Measurements from ENCODE around the gene UGT1A10. TPM values are rescaled to one million over a fixed set of nuclear protein-coding genes. Genes with fewer than 3 reads are reported as not detected.
"Not testable (repeated sequence)": the region's sequence is repeated elsewhere in the genome, so short reads cannot be mapped to it uniquely, and the experiment has no call there.

Gene UGT1A10
- total RNA-seq (2014; rRNA removed; shearing (Covaris generic)) = not detected in 2 replicates
- not detected in 2 replicates for polyA plus RNA-seq (2014; cell fraction: nucleus; rRNA removed)

DNA sequence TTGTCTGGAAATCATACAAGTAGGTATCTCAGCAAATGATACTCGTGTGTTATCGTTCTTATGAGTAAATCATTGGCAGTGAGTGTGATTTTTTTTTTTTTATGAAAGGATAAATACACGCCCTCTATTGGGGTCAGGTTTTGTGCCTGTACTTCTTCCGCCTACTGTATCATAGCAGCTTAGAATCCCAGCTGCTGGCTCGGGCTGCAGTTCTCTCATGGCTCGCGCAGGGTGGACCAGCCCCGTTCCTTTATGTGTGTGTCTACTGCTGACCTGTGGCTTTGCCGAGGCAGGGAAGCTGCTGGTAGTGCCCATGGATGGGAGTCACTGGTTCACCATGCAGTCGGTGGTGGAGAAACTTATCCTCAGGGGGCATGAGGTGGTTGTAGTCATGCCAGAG lies at the start of gene UGT1A10:
Gene UGT1A10, plus strand, starts transcription at position 143 of the 400 bp plus-strand sequence. Its CDS starts 75 bp downstream, at position 218.
- DNase-seq (ENCODE audit: extremely low read depth, low read depth) = not testable (repeated sequence)

DNA sequence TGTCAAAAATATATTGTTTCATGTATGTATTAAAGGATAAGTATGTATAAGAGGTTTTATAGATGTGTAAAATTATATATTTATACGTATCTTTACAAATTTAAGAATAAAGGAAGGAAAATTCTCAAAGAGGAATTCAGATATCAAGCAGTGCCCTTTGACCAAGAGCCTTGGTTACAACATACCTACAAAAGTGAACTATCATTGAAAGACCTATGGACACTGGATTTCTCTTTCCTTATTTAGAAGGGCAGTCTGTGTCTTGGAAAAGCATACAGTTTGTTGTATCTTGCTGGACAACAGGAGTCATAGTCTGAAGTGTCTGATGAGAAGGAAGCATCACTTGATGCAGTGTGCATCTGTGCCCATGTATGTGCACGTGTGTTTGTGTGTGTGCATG lies 47.8 kb upstream of the UGT1A10 start:
- no peak for DNase-seq (ENCODE audit: extremely low read depth, low read depth)

DNA sequence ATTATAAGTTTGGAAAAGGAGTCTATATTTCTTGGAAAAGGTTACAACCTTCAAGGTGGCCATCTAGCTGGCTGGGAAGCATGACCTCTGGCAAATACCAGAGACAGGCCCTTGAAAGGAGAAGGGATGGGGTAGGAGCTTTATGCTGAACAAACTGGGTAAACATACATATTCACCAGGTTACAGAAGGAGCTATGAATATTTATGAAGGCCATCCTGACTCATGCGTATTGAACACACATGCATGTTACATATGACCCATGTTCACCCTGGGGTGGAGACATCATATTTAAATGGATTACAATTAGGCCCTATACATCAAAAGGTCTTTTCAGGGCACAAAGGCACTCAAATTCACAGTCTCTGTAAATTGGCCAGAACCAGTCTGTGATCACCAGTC lies 43.5 kb upstream of the UGT1A10 start:
- DNase-seq (ENCODE audit: extremely low read depth, low read depth) = not testable (repeated sequence)

DNA sequence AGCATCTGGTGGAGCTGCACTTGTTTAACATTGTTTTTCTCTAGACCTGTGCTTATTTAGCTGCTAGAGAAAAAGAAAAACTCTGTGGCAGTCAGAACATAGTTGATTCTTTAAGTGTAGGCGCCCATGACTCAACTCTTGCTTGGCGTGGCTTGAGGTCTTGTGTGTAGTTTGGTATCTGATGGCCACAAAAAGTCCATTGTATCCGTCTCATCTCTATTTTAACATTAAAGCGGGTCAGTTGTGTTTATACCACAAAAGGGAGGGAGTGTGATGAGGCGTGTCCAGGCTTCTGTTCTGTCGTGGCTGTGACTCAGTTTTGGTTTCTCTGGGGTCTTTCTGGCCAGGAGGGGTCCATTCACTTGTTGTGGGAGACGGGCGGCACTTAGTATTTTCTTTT lies 43.0 kb upstream of the UGT1A10 start:
- no peak for DNase-seq (ENCODE audit: extremely low read depth, low read depth)

DNA sequence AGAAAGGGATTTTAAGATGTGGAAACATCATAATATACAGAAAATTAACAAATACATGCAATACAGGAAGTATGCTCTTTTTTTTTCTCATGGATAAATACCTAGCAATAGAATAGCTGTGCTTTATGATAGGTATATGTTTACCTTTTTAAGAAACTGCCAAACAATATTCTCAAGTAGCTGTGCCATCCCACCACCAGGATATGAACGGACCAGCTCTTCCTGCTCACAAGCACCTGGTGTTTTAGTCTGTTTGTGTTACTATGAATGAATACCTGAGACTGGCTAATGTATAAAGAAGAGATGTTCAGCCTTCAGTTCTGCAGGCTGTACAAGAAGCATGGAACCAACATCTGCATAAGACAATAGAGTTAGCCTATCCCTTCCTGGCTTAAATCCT lies 38.7 kb upstream of the UGT1A10 start:
- no peak for DNase-seq (ENCODE audit: extremely low read depth, low read depth)

DNA sequence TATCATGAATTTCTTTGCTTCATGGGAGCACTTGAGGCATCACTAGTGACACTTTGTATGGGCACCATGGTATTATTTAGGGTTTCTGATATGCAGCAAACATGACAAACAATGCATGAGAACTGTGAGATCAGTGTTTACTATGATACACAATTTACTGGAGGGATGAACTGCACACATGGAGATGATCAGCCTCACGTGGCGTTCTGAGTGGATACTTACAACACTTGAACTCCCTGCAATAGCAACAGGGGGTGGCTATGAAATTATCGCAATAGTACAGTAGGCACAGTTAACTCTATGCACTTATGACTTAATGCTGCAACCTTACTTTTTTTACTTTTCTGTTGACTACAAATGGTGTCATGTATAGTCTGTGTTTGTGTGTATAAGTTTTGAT lies 37.3 kb upstream of the UGT1A10 start:
- no peak for DNase-seq (ENCODE audit: extremely low read depth, low read depth)

DNA sequence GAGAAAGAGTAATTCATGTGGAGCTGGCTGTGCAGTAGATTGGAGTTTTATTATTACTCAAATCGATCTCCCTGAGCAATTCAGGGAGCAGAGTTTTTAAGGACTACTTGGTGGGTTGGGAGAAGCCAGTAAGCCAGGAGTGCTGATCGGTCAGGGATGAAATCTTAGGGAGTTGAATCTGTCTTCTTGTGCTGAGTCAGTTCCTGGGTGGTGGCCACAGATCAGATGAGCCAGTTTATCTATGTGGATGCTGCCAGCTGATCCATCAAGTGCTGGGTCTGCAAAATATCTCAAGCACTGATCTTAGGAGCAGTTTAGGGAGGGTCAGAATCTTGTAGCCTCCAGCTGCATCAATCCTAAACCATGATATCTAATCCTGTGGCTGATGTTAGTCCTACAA lies 35.9 kb upstream of the UGT1A10 start:
- DNase-seq (ENCODE audit: extremely low read depth, low read depth) = peak; percentile 14

DNA sequence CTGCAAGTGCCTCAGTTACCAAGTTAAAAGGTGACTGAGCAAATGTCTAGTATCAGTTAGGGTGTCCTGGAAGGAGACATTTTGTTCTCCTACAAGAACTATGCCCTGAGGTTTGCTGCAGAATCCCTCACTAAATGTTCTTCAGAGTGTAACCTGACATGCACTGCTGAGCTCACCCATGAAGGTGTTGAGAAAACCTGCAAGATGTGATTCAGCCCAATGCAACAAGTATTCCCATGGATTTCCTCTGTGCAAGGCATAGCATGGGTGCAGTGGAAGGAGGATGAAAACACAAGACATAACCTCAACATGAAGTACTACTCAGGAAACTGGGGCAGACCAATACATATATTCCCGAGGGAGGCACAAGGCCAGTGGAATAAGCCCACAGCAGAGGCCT lies 34.2 kb upstream of the UGT1A10 start:
- DNase-seq (ENCODE audit: extremely low read depth, low read depth) = no peak

DNA sequence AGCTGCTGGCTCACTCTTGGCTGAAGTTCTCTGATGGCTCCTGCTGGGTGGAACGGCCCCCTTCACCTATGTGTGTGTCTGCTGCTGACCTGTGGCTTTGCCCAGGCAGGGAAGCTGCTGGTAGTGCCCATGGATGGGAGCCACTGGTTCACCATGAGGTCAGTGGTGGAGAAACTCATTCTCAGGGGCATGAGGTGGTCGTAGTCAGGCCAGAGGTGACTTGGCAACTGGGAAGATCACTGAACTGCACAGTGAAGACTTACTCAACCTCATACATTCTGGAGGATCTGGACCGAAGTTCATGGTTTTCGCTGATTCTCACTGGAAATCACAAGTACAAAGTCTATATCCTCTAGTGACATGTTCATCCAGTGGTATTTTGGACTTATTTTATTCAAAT lies 32.7 kb upstream of the UGT1A10 start:
- no peak for DNase-seq (ENCODE audit: extremely low read depth, low read depth)

DNA sequence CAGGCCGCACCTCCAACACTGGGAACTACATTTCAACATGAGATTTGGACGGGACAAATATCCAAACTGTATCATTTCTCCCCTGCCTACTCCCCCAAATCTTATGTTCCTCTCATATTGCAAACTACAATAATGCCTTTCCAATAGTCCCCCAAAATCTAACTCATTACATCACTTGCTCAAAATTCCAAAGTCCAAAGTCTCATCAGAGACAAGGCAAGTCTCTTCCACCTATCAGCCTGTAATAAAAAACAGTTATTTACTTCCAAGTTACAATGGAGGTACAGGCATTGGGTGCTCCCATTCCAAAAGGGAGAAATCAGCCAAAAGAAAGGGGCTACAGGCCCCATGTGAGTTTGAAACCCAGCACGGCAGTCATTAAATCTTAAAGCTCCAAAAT lies 31.4 kb upstream of the UGT1A10 start:
- no peak for DNase-seq (ENCODE audit: extremely low read depth, low read depth)

DNA sequence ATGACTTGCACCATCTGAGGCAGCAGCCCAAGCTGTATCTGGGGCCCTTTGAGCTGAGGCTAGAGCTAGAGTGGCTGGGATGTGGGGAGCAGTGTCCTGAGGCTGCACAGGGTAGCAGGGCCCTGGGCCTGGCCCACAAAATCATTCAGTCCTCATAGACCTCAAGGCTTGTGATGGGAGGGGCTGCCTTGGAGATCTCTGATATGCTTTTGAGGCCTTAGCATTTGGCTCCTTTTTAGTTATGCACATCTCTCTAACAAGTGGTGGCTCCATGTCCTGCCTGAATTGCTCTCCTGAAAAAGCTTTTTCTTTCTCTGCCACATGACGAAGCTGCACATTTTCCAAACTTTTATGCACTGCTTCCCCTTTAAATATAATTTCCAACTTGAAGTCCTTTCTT lies 30.6 kb upstream of the UGT1A10 start:
- DNase-seq (ENCODE audit: extremely low read depth, low read depth) = no peak

DNA sequence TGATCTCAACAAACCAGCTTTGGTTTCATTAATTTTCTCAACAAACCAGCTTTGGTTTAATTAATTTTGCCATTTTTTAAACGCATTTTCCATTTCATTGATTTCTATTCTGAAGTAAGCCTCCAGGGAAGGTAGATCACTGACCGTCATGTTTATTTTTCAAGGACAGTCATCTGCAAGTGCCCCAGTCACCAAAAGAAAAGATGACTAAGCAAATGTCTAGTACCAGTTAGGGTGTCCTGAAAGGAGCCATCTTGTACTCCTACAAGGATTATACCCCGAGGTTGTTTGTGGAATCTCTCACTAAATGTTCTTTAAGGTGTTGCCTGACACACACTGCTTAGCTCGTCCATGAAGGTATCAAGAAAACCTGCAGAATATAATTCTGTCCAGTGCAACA lies 25.0 kb upstream of the UGT1A10 start:
- DNase-seq (ENCODE audit: extremely low read depth, low read depth) = no peak

DNA sequence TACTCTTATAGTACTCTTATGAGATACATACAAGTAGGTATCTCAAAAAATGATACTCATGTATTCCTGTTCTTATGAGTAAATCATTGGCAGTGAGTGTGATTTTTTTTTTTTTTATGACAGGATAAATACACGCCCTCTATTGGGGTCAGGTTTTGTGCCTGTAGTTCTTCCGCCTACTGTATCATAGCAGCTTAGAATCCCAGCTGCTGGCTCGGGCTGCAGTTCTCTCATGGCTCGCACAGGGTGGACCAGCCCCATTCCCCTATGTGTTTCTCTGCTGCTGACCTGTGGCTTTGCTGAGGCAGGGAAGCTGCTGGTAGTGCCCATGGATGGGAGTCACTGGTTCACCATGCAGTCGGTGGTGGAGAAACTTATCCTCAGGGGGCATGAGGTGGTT lies 18.8 kb upstream of the UGT1A10 start, which contains the start of gene UGT1A8:
Gene UGT1A8, plus strand, starts transcription at position 158 of the 400 bp plus-strand sequence. Its CDS starts 75 bp downstream, at position 233.
- not testable (repeated sequence) for DNase-seq (ENCODE audit: extremely low read depth, low read depth)

DNA sequence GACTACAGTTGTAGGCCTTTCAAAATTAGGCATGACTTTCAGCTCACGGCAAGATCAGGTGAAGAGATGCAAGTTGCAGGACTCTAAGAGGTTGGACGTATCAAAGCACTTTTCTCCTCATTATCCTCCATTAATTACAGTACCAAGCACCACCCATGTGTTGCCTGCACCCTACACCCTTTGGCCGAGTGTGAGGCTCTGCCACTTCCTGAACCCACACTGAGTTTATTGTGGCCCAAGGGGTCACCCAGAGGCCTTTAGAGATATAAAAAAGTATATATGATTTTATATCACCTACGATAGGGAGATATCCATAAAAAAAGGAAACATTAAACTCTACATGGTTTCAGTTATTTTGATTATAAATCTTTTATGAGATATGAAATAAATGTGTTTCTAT lies 16.0 kb upstream of the UGT1A10 start:
- DNase-seq (ENCODE audit: extremely low read depth, low read depth) = no peak

DNA sequence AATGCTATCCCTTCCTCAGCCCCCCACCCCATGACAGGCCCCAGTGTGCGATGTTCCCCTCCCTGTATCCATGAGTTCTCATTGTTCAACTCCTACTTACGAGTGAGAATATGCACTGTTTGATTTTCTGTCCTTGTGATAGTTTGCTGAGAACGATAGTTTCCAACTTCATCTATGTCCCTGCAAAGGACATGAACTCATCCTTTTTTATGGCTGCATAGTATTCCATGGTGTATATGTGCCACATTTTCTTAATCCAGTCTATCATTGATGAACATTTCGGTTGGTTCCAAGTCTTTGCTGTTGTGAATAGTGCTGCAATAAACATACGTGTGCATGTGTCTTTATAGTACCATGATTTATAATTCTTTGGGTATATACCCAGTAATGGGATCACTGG lies 14.4 kb upstream of the UGT1A10 start:
- DNase-seq (ENCODE audit: extremely low read depth, low read depth) = not testable (repeated sequence)

DNA sequence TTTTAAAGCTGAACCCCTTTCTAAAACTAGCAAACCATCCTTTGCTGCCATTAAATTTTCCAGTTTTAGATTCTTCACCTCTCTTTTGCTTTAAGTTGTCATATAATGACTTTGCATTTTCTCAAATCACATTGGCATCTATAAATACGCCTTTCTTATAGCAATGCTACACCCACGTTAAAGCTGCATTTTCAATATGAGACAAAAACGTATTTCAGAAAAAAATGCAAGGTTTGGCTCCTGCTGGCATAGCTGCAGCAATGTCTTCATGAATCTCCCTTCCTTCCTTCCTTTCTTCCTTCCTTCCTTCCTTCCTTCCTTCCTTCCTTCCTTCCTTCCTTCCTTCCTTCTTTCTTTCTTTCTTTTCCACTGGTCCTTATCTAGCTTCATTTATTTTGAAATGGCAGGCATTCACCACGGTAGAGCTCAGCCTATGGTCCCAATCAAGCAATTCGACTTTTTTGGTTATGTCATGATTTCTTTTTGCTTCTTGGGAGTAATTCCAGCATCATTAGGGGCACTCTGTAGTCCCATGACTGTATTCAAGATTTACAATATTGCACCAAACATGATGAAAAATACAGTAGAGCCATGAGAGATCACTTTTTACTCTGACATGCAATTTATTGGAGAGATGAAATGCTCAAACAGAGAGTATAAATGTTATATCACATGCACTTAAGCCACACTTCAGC lies 8.8 kb upstream of the UGT1A10 start:
- no peak for DNase-seq (ENCODE audit: extremely low read depth, low read depth)

DNA sequence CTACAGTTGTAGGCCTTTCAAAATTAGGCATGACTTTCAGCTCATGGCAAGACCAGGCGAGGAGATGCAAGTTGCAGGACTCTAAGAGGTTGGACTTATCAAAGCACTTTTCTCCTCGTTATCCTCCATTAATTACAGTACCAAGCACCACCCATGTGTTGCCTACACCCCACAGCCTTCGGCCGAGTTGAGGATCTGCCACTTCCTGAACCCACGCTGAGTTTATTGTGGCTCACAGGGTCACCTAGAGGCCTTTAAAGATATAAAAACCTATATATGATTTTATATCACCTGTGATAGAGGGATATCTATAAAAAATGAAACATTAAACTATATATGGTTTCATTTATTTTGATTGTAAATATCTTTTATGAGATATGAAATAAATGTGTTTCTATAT lies 2.6 kb downstream of the UGT1A10 start:
- no peak for DNase-seq (ENCODE audit: extremely low read depth, low read depth)

DNA sequence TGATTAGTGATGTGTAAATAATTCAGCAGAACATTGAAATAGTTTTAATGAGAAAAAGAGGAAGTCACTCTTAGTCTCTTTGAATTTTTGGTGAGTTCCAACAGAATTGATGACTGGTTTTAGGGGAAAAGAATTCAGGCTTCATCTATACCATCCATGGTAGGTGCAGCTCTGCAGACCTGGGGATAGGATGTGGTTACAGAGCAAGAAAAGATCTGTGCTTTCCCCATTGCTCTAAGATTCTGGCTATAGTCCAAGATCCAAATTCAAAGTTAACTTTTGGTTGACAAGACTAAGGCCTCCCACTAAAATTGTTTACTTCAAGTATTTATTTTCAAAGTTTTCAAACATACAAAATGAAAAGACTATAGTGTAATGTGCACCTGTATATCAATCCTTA lies 3.6 kb downstream of the UGT1A10 start:
- DNase-seq (ENCODE audit: extremely low read depth, low read depth) = no peak

DNA sequence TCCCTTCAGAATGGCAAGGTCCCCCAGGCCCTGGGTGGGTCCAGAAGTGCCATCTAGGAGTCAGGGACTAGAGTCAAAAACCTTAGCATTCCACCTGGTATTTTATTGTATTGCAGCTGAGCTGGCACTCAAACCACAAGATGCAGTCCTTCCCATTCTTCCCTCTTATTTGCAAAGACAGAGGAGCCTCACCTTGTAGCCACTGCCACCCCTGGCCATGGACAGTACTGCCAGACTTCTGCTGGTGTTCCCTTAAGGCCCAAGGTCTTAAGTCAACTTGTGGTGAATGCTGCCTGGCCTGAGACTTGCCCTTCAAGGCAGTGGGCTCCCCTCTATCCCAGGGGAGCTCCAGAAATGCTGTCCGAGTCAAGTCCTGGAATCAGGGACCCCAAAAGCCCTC lies 6.9 kb downstream of the UGT1A10 start:
- DNase-seq (ENCODE audit: extremely low read depth, low read depth) = peak; percentile 14

DNA sequence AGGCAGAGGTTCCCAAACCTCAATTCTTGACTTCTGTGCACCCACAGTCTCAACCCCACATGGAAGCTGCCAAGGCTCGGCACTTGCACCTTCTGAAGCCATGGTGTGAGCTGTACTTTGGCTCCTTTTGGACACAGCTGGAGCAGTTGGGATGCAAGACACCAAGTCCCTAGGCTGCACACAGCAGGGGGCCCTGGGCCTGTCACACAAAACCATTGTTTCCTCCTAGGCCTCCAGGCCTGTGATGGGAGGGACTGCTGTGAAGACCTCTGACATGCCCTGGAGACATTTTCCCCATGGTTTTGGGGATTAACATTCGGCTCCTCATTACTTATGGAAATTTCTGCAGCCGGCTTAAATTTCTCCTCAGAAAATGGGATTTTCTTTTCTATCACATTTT lies 9.8 kb downstream of the UGT1A10 start:
- DNase-seq (ENCODE audit: extremely low read depth, low read depth) = not testable (repeated sequence)

DNA sequence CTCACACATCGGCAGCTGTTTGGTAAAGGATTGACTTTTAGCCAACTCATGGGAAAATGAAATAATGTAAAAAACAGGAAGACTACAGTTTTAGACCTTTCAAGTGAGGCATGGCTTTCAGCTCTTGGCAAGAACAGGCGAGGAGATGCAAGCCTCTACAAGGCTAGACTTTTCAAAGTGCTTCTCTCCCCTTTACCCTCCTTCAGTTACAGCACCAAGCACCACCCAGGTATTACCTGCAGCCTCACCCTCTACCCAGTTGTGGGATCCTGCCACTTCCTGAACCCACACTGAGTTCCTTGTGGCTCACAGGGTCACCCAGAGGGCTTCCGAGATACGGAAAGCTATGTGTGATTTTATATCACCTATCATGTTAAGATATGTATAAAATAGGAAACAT lies 14.7 kb downstream of the UGT1A10 start:
- DNase-seq (ENCODE audit: extremely low read depth, low read depth) = no peak

DNA sequence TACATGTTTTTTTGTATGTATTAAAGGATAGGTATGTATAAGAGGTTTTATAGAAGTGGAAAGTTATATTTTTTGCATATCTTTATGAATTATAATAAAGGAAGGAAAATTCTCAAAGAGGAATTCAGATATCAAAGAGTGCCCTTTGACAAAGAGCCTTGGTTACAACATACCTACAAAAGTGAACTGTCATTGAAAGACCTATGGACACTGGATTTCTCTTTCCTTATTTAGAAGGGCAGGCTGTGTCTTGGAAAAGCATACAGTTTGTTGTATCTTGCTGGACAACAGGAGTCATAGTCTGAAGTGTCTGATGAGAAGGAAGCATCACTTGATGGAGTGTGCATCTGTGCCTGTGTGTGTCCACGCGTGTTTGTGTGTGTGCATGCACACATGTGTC lies 15.2 kb downstream of the UGT1A10 start:
- no peak for DNase-seq (ENCODE audit: extremely low read depth, low read depth)

DNA sequence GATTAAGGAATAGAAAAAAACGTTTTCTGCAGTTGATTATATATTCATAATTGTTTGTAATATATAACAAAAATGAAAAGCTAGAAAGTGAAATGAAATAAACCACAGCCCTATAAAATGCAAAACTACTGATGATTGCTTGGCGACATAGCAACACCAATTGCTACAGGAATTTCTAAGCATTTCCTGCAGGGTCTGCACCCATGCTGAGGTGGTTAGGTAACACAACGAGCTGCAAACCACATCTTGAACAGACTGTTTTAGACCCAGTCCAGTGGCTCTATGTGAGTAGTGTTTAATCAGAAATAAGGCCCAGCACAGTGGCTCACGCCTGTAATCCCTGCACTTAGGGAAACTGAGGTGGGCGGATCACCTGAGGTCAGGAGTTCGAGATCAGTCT lies 18.3 kb downstream of the UGT1A10 start:
- no peak for DNase-seq (ENCODE audit: extremely low read depth, low read depth)
